GM21526 (cell line): ENCODE measurements around the gene EVA1C.
"Not testable (repeated sequence)": the region's sequence is repeated elsewhere in the genome, so short reads cannot be mapped to it uniquely, and the experiment has no call there.

Source experiments
- ATAC-seq: cut with Tn5 transposase; IDR thresholded peaks from one replicate; pipeline ENCODE4 v1.9.1; 2021; ENCODE audit warnings: moderate library complexity; ENCODE audit not compliant: unreplicated experiment, low FRiP score

The EVA1C gene

DNA sequence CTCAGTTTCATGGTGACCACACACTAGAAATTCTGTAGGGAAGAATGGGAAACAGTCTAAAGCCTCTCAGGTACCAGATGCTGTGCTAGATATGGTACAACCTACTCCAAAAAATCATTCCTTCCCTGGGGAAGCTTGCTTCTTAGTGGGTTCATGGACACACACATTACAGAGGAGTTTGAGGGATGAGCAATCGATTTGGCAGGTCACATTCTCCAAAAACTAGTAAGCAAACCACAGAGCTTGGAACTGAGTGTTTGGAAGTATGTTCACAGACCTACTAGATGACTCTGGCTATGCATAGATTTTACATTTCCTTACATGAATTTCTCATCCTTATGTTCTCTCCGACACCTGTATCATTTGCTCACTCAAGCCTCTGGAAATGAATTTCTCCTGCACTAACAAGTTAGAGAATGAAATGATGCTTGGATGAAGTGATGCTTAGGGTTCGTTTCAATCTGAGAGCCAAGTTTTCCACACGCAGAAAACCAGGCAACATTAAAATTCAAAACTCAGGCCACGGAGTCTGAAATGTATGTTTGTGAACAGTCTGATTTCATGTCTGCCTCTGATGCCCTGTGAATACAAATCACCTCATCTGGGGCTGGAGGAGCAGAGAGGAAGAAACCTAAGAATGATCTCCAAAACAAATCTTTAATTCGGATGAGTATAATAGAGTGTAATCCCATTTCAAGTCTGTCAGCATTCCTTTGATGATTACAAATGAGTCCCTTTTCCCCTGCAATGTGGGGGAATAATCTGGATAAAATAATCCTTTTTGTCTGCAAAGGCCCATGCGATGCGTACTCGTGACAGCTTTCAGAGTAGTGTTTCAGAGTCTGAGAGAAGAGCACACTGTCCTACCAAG lies 11.0 kb downstream of the EVA1C start:
- ATAC-seq: no peak

DNA sequence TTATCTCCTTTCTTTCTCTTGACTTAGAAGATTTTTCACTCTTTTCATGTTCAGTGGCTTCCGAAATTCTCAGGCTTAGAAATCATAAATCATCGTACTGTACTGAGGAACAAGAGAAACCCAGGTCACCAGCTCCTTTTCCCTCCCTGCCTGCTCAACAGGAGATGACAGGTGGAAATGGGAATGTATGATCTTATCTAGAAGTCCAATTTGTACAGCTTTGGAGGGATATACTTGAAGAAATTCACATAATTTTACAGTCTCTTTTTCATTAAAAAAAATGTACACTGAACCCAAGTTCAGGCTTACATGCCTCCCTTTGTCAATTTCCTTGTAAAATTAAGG lies 11.7 kb downstream of the EVA1C start:
- ATAC-seq: no peak

DNA sequence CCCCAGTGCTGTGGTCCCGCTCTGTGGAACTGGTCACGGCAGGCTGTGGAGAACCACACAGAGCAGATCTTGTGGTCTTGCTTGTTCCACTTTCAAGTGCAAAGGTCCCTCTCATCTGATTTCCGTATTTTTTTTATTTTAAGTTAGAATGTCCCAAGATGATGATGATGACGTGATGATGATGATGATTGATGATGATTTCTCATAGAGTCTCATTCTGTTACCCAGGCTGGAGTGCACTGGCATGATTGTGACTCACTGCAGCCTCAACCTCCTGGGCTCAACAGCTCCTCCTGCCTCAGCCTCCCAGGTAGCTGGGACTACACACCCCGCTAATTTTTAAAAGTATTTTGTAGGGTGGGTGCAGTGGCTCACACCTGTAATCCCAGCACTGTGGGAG lies 12.2 kb downstream of the EVA1C start:
- no peak for ATAC-seq

DNA sequence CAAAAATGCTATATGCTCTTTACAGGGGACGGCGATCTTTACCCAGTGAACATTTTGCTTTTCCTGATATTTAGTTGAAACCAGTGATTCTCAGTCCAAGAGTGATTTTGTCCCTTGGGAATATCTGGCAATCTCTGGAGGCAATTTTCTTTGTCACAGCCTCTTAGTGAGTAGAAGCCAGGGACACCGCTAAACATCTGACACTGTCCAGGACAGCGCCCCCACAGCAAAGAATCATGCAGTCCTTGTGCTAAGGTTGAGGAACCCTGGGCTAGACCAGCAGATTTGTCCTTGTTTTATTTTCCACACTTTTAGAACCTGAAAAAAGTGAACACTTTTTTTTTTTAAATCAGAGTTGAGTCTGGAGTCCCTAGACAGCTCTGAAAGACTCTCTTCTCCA lies 13.1 kb downstream of the EVA1C start:
- ATAC-seq: no peak

DNA sequence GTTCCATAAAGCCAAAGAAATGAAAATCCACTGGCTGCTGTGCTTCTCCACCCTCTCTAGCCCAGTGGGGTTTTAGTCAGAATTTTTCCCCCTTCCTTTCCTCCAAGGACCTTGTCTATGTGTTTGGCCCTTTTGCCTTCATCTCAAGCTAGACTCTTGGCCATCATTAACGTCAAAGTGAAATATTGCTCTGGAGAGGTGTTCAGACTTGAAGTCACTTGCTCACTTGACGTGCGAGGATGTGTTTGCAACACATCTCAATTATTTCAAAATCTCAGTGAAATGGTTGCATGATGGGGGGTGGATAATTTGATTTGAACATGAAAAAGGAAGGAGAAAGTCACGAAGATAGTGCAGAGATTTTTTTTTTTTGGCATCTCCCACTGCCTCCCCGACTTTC lies 13.6 kb downstream of the EVA1C start:
- no peak for ATAC-seq

DNA sequence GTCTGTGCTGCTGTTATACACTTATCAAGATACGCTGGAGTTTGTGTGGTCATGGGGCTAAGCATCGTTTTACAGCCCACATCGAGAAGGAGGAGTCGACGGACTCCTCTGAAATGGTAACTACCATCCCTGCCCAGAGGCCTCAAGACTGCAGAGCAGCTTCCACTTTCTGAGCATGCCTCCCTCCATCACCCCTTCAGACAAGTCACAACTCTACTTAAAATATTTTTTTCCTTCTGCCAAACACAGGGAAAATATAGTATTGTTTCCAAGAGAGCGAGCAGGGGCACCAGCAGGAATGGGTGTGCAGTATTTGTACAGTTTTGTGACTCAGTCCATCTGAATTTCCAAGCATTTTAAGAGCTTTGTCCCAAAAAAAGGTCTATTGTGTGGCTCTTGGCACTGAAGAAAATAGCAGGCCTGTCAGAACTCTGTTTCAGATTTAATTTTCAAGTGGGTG lies 14.1 kb downstream of the EVA1C start:
- no peak for ATAC-seq

DNA sequence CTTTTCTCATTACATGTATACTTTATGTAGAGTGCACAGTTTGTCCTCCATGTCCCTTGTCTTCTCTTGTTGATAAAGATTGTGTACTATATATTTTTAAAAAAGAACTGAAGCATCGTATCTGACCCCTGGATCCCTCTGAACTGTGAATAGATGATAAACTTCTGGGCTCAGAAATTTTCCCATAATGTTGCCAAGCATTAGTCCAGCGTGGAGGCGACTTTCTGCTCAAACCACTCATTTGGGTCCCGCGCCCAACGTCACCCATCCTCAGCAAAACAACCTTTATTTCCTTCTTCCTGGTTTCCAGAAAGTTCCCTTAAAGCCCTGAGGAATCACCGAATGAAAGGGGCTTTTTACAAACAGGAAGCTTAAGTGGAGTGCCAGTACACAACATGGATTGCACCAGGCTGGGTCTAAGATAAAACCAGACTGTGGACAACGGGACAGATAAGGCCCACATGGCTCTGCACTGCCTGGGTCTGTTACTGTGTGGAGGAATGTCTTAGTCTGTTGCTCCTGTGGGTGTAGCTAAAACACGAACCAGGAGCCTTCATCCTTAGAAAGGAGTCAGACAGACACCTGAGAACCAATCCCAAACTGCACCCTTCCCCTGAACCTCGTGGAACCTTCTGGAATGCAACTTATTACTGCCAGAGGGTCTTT lies 15.6 kb downstream of the EVA1C start:
- ATAC-seq: no peak

DNA sequence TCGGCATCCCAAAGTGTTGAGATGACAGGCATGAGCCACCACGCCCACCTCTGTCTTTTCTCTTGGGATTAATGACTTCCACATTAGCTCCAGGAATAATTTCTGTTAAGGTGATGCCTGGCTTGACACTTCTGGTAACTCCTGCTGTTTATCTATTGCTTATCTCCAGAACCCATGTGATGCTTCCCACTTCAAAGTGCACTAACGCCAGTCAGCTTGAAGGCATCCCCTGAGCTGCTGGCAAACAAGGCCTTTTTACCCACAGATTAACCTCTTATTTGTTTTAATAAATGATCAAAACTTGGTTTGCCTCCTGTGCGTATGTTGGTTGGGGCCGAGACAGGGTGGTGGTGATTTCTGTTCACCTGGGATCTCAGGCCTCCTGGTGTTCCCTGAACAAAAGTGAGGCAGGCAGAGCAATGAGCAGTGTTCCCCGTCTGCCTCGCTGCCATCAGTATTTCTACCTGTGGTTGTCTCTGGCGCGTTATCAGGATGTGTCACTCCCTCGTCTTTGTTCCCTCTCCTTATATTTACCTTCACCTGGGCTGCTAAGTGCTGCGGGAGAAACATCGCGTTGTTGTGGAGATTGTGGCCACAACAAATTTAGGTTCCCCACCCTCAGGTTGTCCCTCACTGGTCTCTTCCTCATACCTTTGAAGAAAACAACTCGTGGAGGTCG lies 20.6 kb downstream of the EVA1C start:
- not testable (repeated sequence) for ATAC-seq

DNA sequence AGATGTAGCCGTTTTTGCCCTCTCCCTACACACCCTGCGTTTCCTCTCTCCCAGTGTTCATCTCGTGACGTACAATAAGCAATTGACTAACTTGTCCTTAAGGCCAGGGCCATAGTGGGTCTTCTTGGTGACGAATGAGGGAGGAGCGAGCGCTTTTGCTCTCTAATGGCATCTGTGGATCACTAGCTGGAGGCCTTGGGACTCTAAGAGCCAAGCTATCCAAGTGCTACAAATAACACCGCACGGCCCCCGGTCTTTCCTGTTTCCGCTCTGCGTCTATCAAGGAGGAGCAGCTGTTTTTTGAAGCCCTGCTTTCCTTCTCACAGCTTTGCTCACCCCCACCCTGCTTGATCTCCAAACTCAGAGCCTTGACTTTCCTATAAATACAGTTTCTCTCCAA lies 25.2 kb downstream of the EVA1C start:
- no peak for ATAC-seq

DNA sequence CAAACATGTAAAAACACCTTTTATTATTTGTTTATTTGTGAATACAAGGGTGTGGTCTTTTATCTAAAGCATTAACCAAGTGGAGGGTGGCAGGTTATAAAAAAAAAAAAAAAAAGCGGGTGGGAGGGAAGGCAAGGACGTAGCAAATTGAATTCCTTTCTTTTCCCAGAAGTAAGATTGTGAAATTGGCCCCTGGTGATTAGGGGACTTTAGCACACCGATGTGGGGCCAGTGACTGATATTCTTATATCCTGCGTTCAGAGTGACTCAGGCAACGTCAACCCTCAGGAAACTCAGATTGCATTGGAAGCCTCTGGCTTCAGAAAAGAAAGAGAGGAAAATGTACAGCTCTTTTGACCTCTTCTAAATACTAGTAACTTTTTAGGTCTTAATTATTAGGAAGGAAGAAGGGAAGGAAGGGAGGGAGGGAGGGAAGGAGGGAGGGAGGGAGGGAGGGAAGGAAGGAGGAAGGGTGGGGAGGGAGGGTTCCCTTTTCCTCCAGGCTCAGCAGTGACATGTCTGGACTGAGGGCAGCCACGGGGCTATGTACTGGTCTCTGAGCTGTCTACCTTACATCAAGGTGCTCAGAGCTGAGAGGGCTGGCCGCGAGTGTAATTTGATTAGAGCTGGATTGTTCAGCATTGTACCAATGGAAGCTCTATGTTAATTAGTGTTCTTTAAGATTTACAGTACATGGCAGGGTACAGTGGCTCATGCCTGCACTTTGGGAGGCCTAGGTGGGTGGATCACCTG lies 30.2 kb downstream of the EVA1C start:
- ATAC-seq: no peak

DNA sequence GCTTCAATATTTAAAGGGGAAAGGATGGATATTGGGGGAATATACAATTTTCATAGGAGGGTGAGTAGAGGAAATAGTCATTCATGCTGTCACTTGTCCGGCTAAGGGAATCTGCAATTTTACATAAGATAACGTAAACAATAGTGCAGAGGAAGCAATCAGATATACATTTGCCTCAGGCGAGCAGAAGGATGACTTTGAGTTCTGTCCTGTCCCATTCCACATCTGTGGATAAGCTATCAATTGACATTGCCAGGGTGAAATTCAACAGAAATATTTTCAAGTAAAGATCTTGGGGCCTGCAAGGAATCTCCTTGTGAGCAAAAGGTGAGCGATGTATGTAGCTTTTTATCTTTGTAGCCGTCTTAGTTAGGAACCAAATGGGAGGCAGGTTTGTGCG lies 32.6 kb downstream of the EVA1C start:
- no peak for ATAC-seq

DNA sequence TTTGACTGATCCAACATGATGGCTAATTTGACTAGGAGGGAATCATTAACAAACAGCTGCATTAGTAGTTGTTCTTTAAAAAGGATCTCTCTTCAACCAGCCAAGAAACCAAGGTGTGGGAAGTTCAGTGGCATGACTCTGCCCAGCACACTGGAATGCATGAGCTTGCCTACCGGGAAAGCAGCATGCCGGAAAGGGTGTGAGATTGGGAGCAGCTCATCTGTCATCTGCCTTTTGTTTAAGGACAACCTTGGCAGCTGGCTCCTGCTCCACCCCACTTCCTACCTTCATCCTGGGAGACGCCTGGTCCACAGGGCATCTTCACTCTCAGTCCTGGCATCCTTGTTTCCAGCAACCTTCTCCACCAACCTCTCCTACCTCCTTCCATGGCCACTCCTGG lies 33.9 kb downstream of the EVA1C start:
- not testable (repeated sequence) for ATAC-seq

DNA sequence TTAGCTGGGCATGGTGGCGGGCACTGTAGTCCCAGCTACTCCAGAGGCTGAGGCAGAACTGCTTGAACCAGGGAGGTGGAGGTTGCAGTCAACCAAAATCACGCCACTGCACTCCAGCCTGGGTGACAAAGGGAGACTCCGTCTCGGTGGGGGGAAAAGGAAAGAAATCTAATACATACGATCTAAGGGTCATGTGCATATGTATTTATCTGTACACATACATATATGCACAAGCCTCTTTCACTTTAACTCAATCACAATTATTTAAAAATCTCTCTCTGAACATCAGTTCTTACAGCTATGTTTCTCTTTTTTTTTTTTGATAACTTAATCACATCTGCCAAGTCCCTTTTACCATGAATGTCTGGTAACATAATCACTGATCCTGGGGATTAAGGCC lies 34.7 kb downstream of the EVA1C start:
- no peak for ATAC-seq

DNA sequence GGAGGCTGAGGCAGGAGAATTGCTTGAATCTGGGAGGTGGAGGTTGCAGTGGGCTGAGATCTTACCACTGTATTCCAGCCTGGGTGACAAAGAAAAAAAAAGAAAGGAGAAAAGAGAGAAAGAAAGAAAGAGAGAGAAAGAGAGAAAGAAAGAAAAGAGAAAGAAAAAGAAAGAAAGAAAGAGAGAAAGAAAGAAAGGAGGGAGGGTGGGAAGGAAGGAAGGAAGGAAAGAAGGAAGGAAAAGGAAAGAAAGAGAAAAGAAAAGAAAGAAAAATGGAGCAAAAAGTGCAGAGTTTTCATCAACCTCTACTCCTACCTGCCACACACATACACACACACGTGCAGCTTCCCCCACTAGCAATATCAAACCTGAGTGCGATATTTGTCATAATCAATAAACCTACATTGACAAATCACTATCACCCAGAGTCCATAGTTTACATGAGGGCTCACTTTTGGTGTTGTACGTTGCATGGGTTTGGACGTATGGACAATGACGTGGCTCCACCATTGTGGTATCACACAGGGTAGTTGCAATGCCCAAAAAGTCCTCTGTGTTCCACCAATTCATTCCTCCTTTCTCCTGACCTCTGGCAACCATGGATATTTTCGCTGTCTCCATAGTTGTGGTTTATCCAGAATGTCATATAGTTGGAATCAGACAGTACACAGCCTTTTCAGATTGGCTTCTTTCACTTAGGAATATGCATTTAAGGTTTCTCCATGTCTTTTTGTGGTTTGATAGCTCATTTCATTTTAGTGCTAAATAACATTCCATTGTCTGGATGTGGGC lies 36.5 kb downstream of the EVA1C start:
- no peak for ATAC-seq

DNA sequence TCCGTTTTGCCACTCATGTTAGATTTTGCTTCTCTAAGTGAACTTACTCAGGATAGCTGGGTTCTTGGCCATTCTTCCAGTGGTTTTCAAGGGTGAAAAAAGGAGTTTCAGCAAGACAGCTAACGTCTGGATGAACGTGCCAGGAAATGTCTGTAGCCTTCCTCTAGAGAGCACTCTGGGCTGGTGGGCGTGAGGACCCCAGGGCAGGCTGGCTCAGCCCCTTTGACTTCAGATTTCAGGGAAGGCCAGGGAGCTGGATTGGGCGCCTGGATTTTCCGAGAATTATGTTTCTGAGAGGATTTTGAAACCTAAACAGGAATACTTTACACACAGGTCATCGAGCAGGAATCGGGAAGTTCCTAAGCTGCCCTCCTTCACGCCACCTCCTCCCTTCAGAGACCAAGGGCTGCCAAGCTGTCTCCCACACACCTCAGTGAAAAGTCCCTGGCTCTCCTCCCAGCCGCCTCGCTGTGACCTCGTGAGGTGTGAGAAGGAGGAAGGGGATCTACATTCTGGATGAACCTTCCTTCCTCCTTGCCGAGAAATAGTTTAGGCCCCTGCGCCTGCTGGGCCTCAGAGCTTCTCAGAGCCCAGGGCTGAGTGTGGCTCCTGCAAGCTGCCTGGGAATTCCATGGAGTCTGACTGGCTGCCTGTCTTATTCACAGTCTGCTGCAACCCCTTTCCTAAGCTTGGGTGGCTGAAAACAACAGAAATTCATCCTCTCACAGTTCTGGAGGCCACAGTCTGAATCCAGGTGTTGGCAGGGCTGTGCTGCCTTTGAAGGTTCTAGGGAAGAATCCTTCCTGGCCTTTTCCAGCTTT lies 38.6 kb downstream of the EVA1C start:
- ATAC-seq: not testable (repeated sequence)

DNA sequence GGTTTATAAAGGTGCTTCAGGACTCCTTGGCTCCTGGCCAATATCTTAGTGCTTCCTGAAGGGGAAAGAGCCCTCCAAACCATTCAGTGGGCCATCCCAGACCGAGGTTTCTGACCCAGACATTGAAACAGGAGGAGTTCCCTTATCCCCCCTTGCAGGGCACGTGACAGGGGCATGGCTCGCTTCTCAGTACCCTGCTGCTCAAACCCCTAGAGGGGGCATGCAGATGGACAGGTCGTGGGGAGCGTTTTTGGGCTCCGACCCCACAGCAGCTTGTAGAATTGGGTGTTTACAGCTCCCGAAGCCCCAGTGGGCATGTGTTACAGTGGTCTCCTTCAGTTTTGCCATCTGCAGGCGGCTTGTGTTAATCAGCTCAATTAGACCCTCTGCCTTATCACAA lies 39.7 kb downstream of the EVA1C start:
- ATAC-seq: not testable (repeated sequence)

DNA sequence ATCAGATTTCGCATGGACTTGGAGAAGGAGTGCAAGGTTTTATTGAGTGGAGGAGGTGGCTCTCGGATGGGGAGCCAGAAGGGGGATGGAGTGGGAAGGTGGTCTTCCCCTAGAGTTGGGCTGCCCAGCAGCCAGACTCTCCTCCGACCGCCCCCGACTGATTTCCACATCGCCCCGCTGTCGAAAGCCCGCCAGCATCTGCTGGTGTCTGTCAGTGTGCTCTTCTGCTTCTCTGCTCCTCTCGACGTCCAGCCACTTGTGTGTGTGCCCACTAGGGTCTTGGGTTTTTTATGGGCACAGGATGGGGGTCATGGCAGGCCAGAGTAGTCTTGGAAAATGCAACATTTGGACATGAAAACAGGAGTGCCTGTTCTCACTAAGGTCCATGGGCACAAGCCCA lies 40.1 kb downstream of the EVA1C start:
- ATAC-seq: no peak

DNA sequence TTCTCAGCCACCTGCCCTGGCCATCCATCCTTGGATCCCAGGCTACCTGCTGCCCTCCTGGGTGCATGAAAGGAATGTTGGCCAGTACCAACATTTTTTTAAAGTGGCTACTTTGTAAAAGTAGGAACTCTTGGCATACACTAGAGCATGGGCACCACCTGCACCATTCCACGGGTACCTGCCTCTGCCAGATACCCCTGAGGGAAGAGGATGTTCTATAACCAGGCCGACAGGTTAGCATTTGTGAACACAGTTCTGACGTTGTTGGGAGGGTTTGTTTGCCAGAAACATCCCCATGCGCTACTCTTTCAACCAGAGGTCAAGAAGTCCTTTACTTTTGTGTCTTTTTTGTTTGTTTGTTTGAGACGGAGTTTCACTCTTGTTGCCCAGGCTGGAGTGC lies 43.0 kb downstream of the EVA1C start:
- no peak for ATAC-seq

DNA sequence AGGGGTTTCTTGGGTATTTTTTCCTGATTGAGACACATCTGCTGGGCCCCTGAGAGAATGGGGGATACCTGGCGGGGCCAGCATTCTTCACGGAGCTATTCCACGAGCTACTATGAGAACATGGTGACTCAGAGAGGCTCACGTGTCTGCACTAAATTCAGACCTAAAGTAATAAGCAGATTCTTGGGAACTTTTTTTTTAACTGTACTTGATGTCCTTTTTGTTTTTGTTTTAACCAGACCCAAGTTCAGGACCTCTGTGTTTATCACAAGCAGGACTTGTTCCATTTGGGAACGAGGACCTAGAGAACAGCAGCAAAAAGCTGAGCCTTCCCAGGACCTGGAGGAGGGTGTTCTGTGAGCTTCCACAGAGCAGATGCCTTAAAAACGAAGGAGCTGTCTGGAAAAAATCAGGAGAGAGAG lies 44.0 kb downstream of the EVA1C start:
- no peak for ATAC-seq
